NCI-H510A treated with DMSO at 0.1 percent for 48 hours (cell line): Measurements from ENCODE around the gene NTSR2.
"Not testable (repeated sequence)": the region's sequence is repeated elsewhere in the genome, so short reads cannot be mapped to it uniquely, and the experiment has no call there.

Source experiments
- DNase-seq: peaks from one replicate; lab custom pipeline; 2025; lab: John Stamatoyannopoulos, UW

Gene NTSR2

GRCh38 chr2:11679486-11680181 lies 9.6 kb upstream of the NTSR2 start:
- no peak for DNase-seq

GRCh38 chr2:11679016-11679415 lies 9.0 kb upstream of the NTSR2 start:
- DNase-seq = no peak

GRCh38 chr2:11678306-11678960 lies 8.4 kb upstream of the NTSR2 start:
- DNase-seq = peak; percentile 21

GRCh38 chr2:11677136-11678055 lies 7.4 kb upstream of the NTSR2 start:
- peak; percentile 41 for DNase-seq

- peak; percentile 87 for DNase-seq
Observed at GRCh38 chr2:11676640-11677039, 6.6 kb upstream of the NTSR2 start.

GRCh38 chr2:11675423-11676112 lies 5.6 kb upstream of the NTSR2 start:
- no peak for DNase-seq

- DNase-seq = no peak
Observed at GRCh38 chr2:11674983-11675382, 5.0 kb upstream of the NTSR2 start.

- DNase-seq = no peak
Observed at GRCh38 chr2:11672407-11672806, 2.4 kb upstream of the NTSR2 start.

GRCh38 chr2:11667866-11668637 lies 1.9 kb downstream of the NTSR2 start:
- DNase-seq = no peak

- DNase-seq = no peak
Observed at GRCh38 chr2:11667194-11667593, 2.8 kb downstream of the NTSR2 start.

GRCh38 chr2:11665510-11666362 lies 4.3 kb downstream of the NTSR2 start:
- DNase-seq = no peak

- no peak for DNase-seq
Observed at GRCh38 chr2:11665028-11665427, 5.0 kb downstream of the NTSR2 start.

- peak; percentile 63 for DNase-seq
Observed at GRCh38 chr2:11663427-11663826, 6.6 kb downstream of the NTSR2 start.

GRCh38 chr2:11662882-11663281 lies 7.1 kb downstream of the NTSR2 start:
- no peak for DNase-seq

GRCh38 chr2:11661891-11662435 lies 8.0 kb downstream of the NTSR2 start:
- no peak for DNase-seq

- not testable (repeated sequence) for DNase-seq
Observed at GRCh38 chr2:11660396-11660795, 9.6 kb downstream of the NTSR2 start.

GRCh38 chr2:11659851-11660250 lies 10.1 kb downstream of the NTSR2 start:
- no peak for DNase-seq

- no peak for DNase-seq
Observed at GRCh38 chr2:11659115-11659475, 10.9 kb downstream of the NTSR2 start.

GRCh38 chr2:11658208-11659114 lies 11.5 kb downstream of the NTSR2 start:
- no peak for DNase-seq
